Mesendoderm (in vitro differentiated cells): Measurements from ENCODE around the gene KRT6A.

Source experiments
- DNase-seq: peaks from one replicate; pipeline ENCODE4 v3.0.0; 2013
- H2AK5ac ChIP-seq: 2 replicates; pipeline ENCODE4 v1.6.1; 2013; ENCODE audit warnings: low read length, inconsistent platforms
- H2BK120ac ChIP-seq: 2 replicates; pipeline ENCODE4 v1.6.1; 2013; ENCODE audit warnings: low read depth, mild to moderate bottlenecking, low read length, moderate library complexity, mixed read lengths
- H2BK15ac ChIP-seq: replicated peaks from 2 replicates; pipeline ENCODE4 v1.6.1; 2013; ENCODE audit warnings: low read depth, mild to moderate bottlenecking, moderate library complexity
- H2BK5ac ChIP-seq: 2 replicates; pipeline ENCODE4 v1.6.1; 2013; ENCODE audit warnings: low read length, inconsistent platforms
- H3K18ac ChIP-seq: 2 replicates; pipeline ENCODE4 v1.6.1; 2013; ENCODE audit warnings: mild to moderate bottlenecking, low read length, mixed read lengths
- H3K23ac ChIP-seq: one replicate; pipeline ENCODE4 v1.6.1; 2013; ENCODE audit warnings: low read length
- H3K27ac ChIP-seq: 2 replicates; pipeline ENCODE4 v1.5.1; 2013; ENCODE audit warnings: low read depth, mild to moderate bottlenecking, inconsistent platforms, low read length, moderate library complexity
- H3K27me3 ChIP-seq: 2 replicates; pipeline ENCODE4 v1.6.1; 2013; ENCODE audit warnings: low read length, control low read depth, mild to moderate bottlenecking, inconsistent platforms; ENCODE audit not compliant: insufficient read depth, poor library complexity
- H3K36me3 ChIP-seq: 2 replicates; pipeline ENCODE4 v1.6.1; 2013; ENCODE audit warnings: low read length, inconsistent platforms; ENCODE audit not compliant: control insufficient read depth, insufficient read depth
- H3K4ac ChIP-seq: one replicate; pipeline ENCODE4 v1.6.1; 2013; ENCODE audit warnings: low read depth, mild to moderate bottlenecking, low read length, moderate library complexity
- H3K4me1 ChIP-seq: 2 replicates; pipeline ENCODE4 v1.6.1; 2013; ENCODE audit warnings: low read depth, low read length, inconsistent platforms; ENCODE audit not compliant: control insufficient read depth
- H3K4me2 ChIP-seq: 2 replicates; pipeline ENCODE4 v1.6.1; 2013; ENCODE audit warnings: low read length
- H3K4me3 ChIP-seq: 2 replicates; pipeline ENCODE4 v1.5.1; 2013; ENCODE audit warnings: mild to moderate bottlenecking, low read length
- H3K56ac ChIP-seq: one replicate; pipeline ENCODE4 v1.6.1; 2013; ENCODE audit warnings: low read length
- H3K79me1 ChIP-seq: 2 replicates; pipeline ENCODE4 v1.6.1; 2013; ENCODE audit warnings: low read length, inconsistent platforms
- H3K79me2 ChIP-seq: 2 replicates; pipeline ENCODE4 v1.6.1; 2013; ENCODE audit warnings: mild to moderate bottlenecking, low read length; ENCODE audit not compliant: control insufficient read depth, insufficient read depth
- H3K9ac ChIP-seq: 2 replicates; pipeline ENCODE4 v1.6.1; 2013; ENCODE audit warnings: low read length, inconsistent platforms
- H4K5ac ChIP-seq: one replicate; pipeline ENCODE4 v1.6.1; 2013; ENCODE audit warnings: low read length
- H4K8ac ChIP-seq: one replicate; pipeline ENCODE4 v1.6.1; 2013; ENCODE audit warnings: low read depth, mild to moderate bottlenecking, control low read depth, low read length, moderate library complexity
- WGBS: extraction: QIAGEN DNeasy Blood & Tissue Kit; methylation state at CpG from one replicate; pipeline ENCODE4 v1.1.7; 2013; ENCODE audit warnings: low lambda C conversion rate, missing lambda C conversion rate; ENCODE audit not compliant: insufficient coverage; ENCODE audit errors: extremely low coverage; 5-methylcytosine and 5-hydroxymethylcytosine counted together

Gene KRT6A

DNA sequence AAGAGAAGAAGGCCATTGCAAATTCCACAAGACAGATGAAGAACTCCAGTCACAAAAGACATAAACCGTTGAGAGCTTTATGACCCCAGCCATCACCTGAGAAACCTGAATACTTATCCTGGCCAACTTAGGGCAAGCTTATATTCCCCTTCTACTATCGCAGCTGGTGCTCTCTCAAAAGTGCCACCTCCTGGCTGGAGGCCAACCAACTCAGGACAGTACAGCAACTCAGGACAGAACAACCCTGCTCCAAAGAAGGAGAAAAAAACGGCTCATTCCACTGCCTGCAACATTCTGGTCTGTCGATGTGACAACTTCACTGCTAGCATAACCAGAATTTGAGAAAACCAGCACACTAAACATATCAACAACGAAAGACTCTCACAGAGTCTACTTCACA is 31.4 kb downstream of the KRT6A start:
- Histone ChIP-seq H3K4me3 (no peak overlapping the region), H3K79me2 (no peaks in the 10 kb centered on the region), H2BK5ac (no peak overlapping the region), H3K18ac (no peak overlapping the region), H3K36me3 (no peaks in the 10 kb centered on the region), H2BK120ac (no peak overlapping the region), H2BK15ac (no peak overlapping the region), H3K4ac (no peak overlapping the region), H3K4me2 (no peak overlapping the region), H4K8ac (no peak overlapping the region), H3K9ac (no peak overlapping the region), H3K23ac (no peak overlapping the region), H3K79me1 (no peaks in the 10 kb centered on the region), H3K27me3 (no peaks in the 10 kb centered on the region), H2AK5ac (no peak overlapping the region), H4K5ac (no peak overlapping the region), H3K56ac (no peak overlapping the region), H3K27ac (no peak overlapping the region), H3K4me1 (no peaks in the 10 kb centered on the region)
- DNase-seq, result peak; percentile 11
- no CpG with 5 or more reads among the region's 5 CpGs for WGBS

DNA sequence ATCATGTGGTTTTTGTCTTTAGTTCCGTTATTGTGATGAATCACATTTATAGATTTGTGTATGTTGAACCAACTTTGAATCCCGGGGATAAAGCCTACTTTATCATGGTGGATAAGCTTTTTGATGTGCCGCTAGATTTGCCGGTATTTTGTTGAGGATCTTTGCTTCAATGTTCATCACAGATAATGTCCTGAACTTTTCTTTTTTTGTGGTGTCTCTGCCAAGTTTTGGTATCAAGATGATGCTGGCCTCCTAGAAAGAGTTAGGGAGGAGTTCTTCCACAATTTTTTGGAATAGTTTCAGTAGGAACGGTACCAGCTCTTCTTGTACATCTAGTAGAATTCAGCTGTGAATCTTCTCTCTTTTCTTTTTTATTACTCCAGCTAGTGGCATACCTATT is 34.2 kb downstream of the KRT6A start:
- H3K27me3 ChIP-seq, result no peaks in the 10 kb centered on the region
- H3K79me2 ChIP-seq, result no peaks in the 10 kb centered on the region
- H3K27ac ChIP-seq, result no peak overlapping the region
- H4K8ac ChIP-seq, result no peak overlapping the region
- no peak overlapping the region for H3K4ac ChIP-seq
- H3K4me3 ChIP-seq, result no peak overlapping the region
- no peaks in the 10 kb centered on the region for H3K4me1 ChIP-seq
- H3K56ac ChIP-seq, result no peak overlapping the region
- no peak overlapping the region for H3K9ac ChIP-seq
- no peaks in the 10 kb centered on the region for H3K36me3 ChIP-seq
- H2BK15ac ChIP-seq, result no peak overlapping the region
- no peak overlapping the region for H2AK5ac ChIP-seq
- no peak overlapping the region for H2BK120ac ChIP-seq
- no peak for DNase-seq
- no peak overlapping the region for H3K18ac ChIP-seq
- no peak overlapping the region for H2BK5ac ChIP-seq
- H4K5ac ChIP-seq, result no peak overlapping the region
- no peak overlapping the region for H3K4me2 ChIP-seq
- no CpG with 5 or more reads among the region's 5 CpGs for WGBS
- H3K79me1 ChIP-seq, result no peaks in the 10 kb centered on the region
- no peak overlapping the region for H3K23ac ChIP-seq

DNA sequence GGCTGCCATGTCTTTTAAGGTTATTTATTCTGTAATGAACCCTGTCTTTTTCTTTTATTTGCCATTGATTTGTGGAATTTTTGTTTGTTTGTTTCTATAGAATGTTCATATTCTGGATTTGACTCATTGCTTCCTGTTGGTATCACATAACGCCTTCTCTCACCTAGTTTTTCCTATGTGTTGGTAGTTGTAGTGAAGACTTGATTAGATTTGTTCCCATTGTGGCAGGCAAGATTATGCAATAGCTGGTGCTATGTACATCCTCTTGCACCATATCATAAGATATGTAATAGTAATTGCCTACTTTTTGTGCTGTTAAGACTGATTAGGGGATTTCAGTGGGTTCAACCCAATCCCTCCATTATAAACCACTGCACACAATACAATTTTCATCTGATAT is 37.2 kb downstream of the KRT6A start:
- Histone ChIP-seq H3K4me2 (no peak overlapping the region), H2BK15ac (no peak overlapping the region), H3K27me3 (no peaks in the 10 kb centered on the region), H2BK120ac (no peak overlapping the region), H3K36me3 (no peaks in the 10 kb centered on the region), H3K4me3 (no peak overlapping the region), H3K79me1 (no peaks in the 10 kb centered on the region), H3K4ac (no peak overlapping the region), H2BK5ac (no peak overlapping the region), H3K4me1 (no peaks in the 10 kb centered on the region), H4K8ac (no peak overlapping the region), H3K23ac (no peak overlapping the region), H2AK5ac (no peak overlapping the region), H3K9ac (no peak overlapping the region), H3K18ac (no peak overlapping the region), H3K56ac (no peak overlapping the region), H4K5ac (no peak overlapping the region), H3K79me2 (no peaks in the 10 kb centered on the region), H3K27ac (no peak overlapping the region)
- DNase-seq, result no peak
- WGBS, result no CpG with 5 or more reads among the region's 1 CpG

DNA sequence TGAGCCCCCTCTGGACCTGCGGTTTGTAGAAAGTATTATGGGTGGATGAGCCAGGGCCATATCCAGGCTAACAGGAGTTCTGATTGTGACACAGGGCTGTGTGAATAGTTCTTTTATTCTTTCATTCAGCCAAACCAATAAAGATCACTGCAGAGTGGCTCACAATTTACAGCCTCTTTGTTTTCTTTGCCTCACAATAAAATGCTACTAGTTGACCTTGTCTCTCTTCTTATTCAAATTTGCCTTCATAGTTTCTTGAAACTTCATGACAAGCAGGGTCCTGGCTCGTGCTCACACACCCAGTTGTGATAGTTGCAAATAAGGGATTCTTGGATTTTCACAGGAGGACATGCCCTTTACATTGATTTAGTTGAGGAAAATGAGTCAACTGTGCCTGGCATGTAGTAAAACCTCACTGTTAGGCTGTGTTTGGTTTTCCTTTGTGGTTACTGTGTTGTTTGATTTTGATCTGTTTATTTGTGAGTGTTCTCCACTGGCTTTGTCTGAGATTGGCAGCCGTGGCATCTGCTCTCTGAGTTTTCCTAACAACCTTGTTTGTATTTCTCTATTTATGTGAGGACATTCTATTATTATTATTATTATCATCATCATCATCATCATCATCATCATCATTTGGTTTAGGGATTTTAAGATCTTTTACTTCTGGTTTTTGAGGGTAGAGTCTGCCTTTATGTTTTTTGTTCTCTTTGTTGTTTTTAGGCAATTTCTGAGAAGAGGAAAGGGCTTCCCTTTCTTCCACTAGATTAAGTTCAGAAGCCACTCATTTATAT is 38.5 kb downstream of the KRT6A start:
- H3K4me1 ChIP-seq, result no peaks in the 10 kb centered on the region
- H3K79me2 ChIP-seq, result no peaks in the 10 kb centered on the region
- H4K5ac ChIP-seq, result no peak overlapping the region
- no CpG with 5 or more reads among the region's 3 CpGs for WGBS
- H3K4ac ChIP-seq, result no peak overlapping the region
- no peak overlapping the region for H2AK5ac ChIP-seq
- no peak overlapping the region for H4K8ac ChIP-seq
- H3K4me3 ChIP-seq, result no peak overlapping the region
- no peak overlapping the region for H3K18ac ChIP-seq
- H3K27ac ChIP-seq, result no peak overlapping the region
- DNase-seq, result no peak
- H3K56ac ChIP-seq, result no peak overlapping the region
- H3K27me3 ChIP-seq, result no peaks in the 10 kb centered on the region
- no peak overlapping the region for H2BK15ac ChIP-seq
- no peak overlapping the region for H3K9ac ChIP-seq
- H2BK120ac ChIP-seq, result no peak overlapping the region
- no peaks in the 10 kb centered on the region for H3K36me3 ChIP-seq
- H3K23ac ChIP-seq, result no peak overlapping the region
- no peak overlapping the region for H3K4me2 ChIP-seq
- no peak overlapping the region for H2BK5ac ChIP-seq
- H3K79me1 ChIP-seq, result no peaks in the 10 kb centered on the region

DNA sequence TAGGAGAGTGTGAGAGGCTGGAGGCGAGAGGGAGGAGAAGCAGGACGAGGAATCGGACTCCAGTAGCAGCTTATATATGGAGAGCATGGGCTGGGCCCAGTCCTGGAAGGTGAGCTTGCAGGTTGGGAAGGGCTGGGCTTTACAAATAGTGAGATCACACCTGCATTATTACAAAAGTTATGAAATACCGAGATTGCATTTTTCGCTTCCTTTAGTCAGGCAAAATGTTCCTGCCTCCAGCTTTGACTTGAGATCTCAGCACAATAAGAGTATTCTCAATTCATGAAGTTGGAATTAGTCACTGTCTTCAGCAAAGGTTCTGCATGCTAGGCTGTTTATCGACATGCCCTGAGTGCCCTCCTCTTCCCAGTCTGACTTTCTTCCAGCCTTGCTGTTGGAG is 41.0 kb downstream of the KRT6A start, which contains the start of gene KRT6B:
KRT6B (minus strand) TSS at position 46 of the 400 bp plus-strand sequence. CDS start 68 bp downstream, outside the sequence.
- Histone ChIP-seq H3K4me3 (no peak within 1 kb of the TSS), H4K5ac (no peak within 1 kb of the TSS), H2BK5ac (no peak within 1 kb of the TSS), H2AK5ac (no peak within 1 kb of the TSS), H3K79me1 (no peaks in the 10 kb centered on the region), H2BK15ac (no peak within 1 kb of the TSS), H3K9ac (no peak within 1 kb of the TSS), H3K56ac (no peak within 1 kb of the TSS), H4K8ac (no peak within 1 kb of the TSS), H3K79me2 (no peaks in the 10 kb centered on the region), H3K4me2 (no peak within 1 kb of the TSS), H3K27me3 (no peaks in the 10 kb centered on the region), H3K4ac (no peak within 1 kb of the TSS), H2BK120ac (no peak within 1 kb of the TSS), H3K36me3 (no peaks in the 10 kb centered on the region), H3K4me1 (no peaks in the 10 kb centered on the region), H3K18ac (no peak within 1 kb of the TSS), H3K27ac (no peak within 1 kb of the TSS), H3K23ac (no peak within 1 kb of the TSS)
- no CpG with 5 or more reads among the region's 6 CpGs for WGBS
- no peak for DNase-seq

DNA sequence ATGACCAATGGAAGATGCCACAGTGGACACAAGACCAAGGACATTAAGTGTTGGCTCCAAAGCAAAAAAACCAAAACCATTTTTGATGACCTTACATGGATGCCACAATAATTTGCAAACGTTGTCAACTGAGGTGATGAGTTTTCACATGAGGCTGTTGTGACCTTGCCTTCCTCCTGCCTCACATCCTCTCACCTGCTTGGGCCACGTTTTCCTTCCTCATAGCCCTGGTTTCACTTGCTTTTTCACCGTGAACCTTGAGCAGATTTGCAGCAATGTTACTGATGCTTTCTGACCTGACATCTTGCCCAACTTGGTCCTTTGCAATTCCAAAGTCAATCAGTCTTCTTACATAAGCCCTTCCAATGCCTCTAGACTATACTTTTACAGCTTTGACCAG is 44.8 kb downstream of the KRT6A start:
- no peaks in the 10 kb centered on the region for H3K79me2 ChIP-seq
- H2AK5ac ChIP-seq, result no peak overlapping the region
- H4K5ac ChIP-seq, result no peak overlapping the region
- no peak overlapping the region for H2BK120ac ChIP-seq
- H2BK5ac ChIP-seq, result no peak overlapping the region
- H3K4me2 ChIP-seq, result no peak overlapping the region
- no peak overlapping the region for H3K23ac ChIP-seq
- no peak overlapping the region for H2BK15ac ChIP-seq
- H4K8ac ChIP-seq, result no peak overlapping the region
- H3K4ac ChIP-seq, result no peak overlapping the region
- H3K79me1 ChIP-seq, result no peaks in the 10 kb centered on the region
- no peak overlapping the region for H3K9ac ChIP-seq
- H3K27me3 ChIP-seq, result no peaks in the 10 kb centered on the region
- no peak for DNase-seq
- H3K56ac ChIP-seq, result no peak overlapping the region
- no CpG with 5 or more reads among the region's 3 CpGs for WGBS
- H3K4me1 ChIP-seq, result no peaks in the 10 kb centered on the region
- H3K18ac ChIP-seq, result no peak overlapping the region
- H3K36me3 ChIP-seq, result no peaks in the 10 kb centered on the region
- H3K27ac ChIP-seq, result no peak overlapping the region
- H3K4me3 ChIP-seq, result no peak overlapping the region
